Measurements from ENCODE around the gene BAHCC1. TPM values are rescaled to one million over a fixed set of nuclear protein-coding genes. Genes with fewer than 3 reads are reported as not detected.
A peak's percentile ranks its signal among the peaks of the same experiment; 100 is the strongest.

The BAHCC1 gene
- total and polyA plus RNA-seq, 10 of the 15 experiments (the other 5 are each of a cell fraction or from before 2014, with no cell fraction given): 0.03 to 0.14 (median 0.11) TPM; not detected in 6

GRCh38 chr17:81514739-81515529, 119.7 kb downstream of the BAHCC1 start:
- FAIRE-seq: no peak
- H2AFZ ChIP-seq (ENCODE audit: control insufficient read depth, low read depth, low read length): no peak overlapping the region; the same call in 1 of the 2 replicates
- TF ChIP-seq NBN (IDR thresholded peaks at IDR 0.05): no peak
- no peak for TF ChIP-seq ZNF622 (IDR thresholded peaks at IDR 0.05)
- no peak for TF ChIP-seq BRCA1 (IDR thresholded peaks at IDR 0.05; ENCODE audit: low read depth, low read length)
- TF ChIP-seq SP1 (IDR thresholded peaks at IDR 0.05; ENCODE audit: low read depth, low read length): peak; percentile 21
- 0 out of 2 replicates have a peak, but pooled peaks have one; percentile 13 for TF ChIP-seq NFYB (IDR thresholded peaks at IDR 0.05; ENCODE audit: insufficient read depth, low read depth, low read length)
- TF ChIP-seq IKZF2 (IDR thresholded peaks at IDR 0.05): no peak
- peak; percentile 36 for TF ChIP-seq POLR2A (IDR thresholded peaks at IDR 0.05; ENCODE audit: low read depth, low read length)
- no peak for TF ChIP-seq ZBED1 (IDR thresholded peaks at IDR 0.05; ENCODE audit: borderline replicate concordance)
- no peak for TF ChIP-seq ZBTB4 (CRISPR knock-in tag; IDR thresholded peaks at IDR 0.05)
- TF ChIP-seq ZBTB33 (IDR thresholded peaks at IDR 0.05): peak; percentile 18; the same call in 1 of the 2 replicates
- TF ChIP-seq SIN3A (IDR thresholded peaks at IDR 0.05; ENCODE audit: low read depth, low read length): 0 out of 2 replicates have a peak, but pooled peaks have one; percentile 30
- TF ChIP-seq MTA2 (IDR thresholded peaks at IDR 0.05; ENCODE audit: low read depth): no peak
- TF ChIP-seq CHD4 (IDR thresholded peaks at IDR 0.05): no peak
- no peak; the same call in 1 of the 2 replicates for TF ChIP-seq GATAD2B (conservative IDR thresholded peaks at IDR 0.05; ENCODE audit: low read depth)
- peak; percentile 89 for TF ChIP-seq YY1 (IDR thresholded peaks at IDR 0.05; ENCODE audit: low read depth, low read length)
- TF ChIP-seq TCF3 (IDR thresholded peaks at IDR 0.05; ENCODE audit: borderline replicate concordance, insufficient read depth, low read depth, low read length): 0 out of 2 replicates have a peak, but pooled peaks have one; percentile 16
- TF ChIP-seq, protein P1, sequence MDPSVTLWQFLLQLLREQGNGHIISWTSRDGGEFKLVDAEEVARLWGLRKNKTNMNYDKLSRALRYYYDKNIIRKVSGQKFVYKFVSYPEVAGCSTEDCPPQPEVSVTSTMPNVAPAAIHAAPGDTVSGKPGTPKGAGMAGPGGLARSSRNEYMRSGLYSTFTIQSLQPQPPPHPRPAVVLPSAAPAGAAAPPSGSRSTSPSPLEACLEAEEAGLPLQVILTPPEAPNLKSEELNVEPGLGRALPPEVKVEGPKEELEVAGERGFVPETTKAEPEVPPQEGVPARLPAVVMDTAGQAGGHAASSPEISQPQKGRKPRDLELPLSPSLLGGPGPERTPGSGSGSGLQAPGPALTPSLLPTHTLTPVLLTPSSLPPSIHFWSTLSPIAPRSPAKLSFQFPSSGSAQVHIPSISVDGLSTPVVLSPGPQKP (IDR thresholded peaks at IDR 0.05; ENCODE audit: low read depth, low read length): peak; percentile 80
- TF ChIP-seq BMI1 (IDR thresholded peaks at IDR 0.05; ENCODE audit: borderline replicate concordance): no peak

More at GRCh38 chr17:81514739-81515529, 119.7 kb downstream of the BAHCC1 start:
- Histone ChIP-seq H3K27ac (ENCODE audit: control insufficient read depth, insufficient read depth) (peak overlapping the region; percentile 100), H3K4me1 (ENCODE audit: control insufficient read depth, insufficient read depth, low read length) (peaks cover 27% of the 10 kb centered on the region), H3K36me3 (ENCODE audit: control insufficient read depth in 2 of 2, insufficient read depth in 2 of 2, low read length in 1 of 2) (peaks cover 16 to 18% of the 10 kb centered on the region in 2 experiments), H3K4me3 (peak overlapping the region; percentile 87), H4K20me1 (ENCODE audit: control insufficient read depth, insufficient read depth) (peaks cover 7% of the 10 kb centered on the region), H3K9me3 (replicated peaks; ENCODE audit: control insufficient read depth, insufficient read depth, low read length) (no peaks in the 10 kb centered on the region; the same call in 2 of the 3 replicates), H3K9ac (ENCODE audit: control insufficient read depth, insufficient read depth, low read length) (peak overlapping the region; percentile 87), H3K27me3 (replicated peaks in 1 of 2; ENCODE audit: control insufficient read depth in 2 of 2, insufficient read depth in 2 of 2, low read length in 1 of 2) (no peaks in the 10 kb centered on the region), H3K4me2 (ENCODE audit: control insufficient read depth, insufficient read depth) (peak overlapping the region; percentile 100), H3K79me2 (ENCODE audit: control insufficient read depth, insufficient read depth, low read length) (peaks cover 89% of the 10 kb centered on the region)
- CTCF ChIA-PET: interaction anchor here (0.7 to 5.5 kb wide), 2 partner anchors 86 to 197 kb away, joined by 3 to 47 read pairs; no protein-coding TSS in a partner anchor
- 1% methylated on average over 21 of the region's 82 CpGs for WGBS (ENCODE audit: insufficient coverage, insufficient replicate concordance, low lambda C conversion rate, missing lambda C conversion rate)
- no peak for DNase-seq (ENCODE audit: low read depth, low spot score)
- SMC1A ChIA-PET (ENCODE audit: uncharacterized antibody, unreplicated experiment): no interaction called here
- RAD21 ChIA-PET (ENCODE audit: unreplicated experiment): interaction anchor here (0.8 to 7.6 kb wide), 3 partner anchors 23 to 292 kb away, joined by 3 to 44 read pairs (median 3); partner anchors contain the start of gene CEP131
- POLR2A ChIA-PET: interaction anchor here (1.7 to 2.1 kb wide), 4 partner anchors 37 to 83 kb away, joined by 6 to 11 read pairs (median 8); partner anchors contain the start of gene FAAP100
- in situ Hi-C loops (cut with MboI): no loop called here
- intact Hi-C loops (cut with micrococcal nuclease; ENCODE audit: unreplicated experiment): loop anchor here (5.0 to 10.0 kb wide), 2 partner anchors 87 to 260 kb away; no protein-coding TSS in a partner anchor
- BruUV-seq (replicated peaks): TSS peak; percentile 75
- ATAC-seq: peak; percentile 14
